Lung (tissue), 12 donors: ENCODE measurements around the gene PLG. TPM values are rescaled to one million over a fixed set of nuclear protein-coding genes. Genes with fewer than 3 reads are reported as not detected.

Source experiments
- ATAC-seq: fragments of 200-7000 bp; cut with Tn5 transposase; one replicate; pipeline ENCODE4 v1.9.1; 2020; ENCODE audit warnings: moderate number of reproducible peaks; ENCODE audit not compliant: insufficient read depth, low FRiP score
- DNase-seq, 3 donors: peaks; one replicate each; pipeline ENCODE4 v3.0.0-alpha.2; 2013 to 2017
- H3K27ac ChIP-seq, 2 donors: one replicate each; pipeline ENCODE4 v1.5.1; 2013; ENCODE audit warnings: mild to moderate bottlenecking in 2 of 2, moderate library complexity in 2 of 2, control low read depth in 1 of 2, inconsistent platforms in 1 of 2, low read depth in 1 of 2, low read length in 1 of 2
- H3K27me3 ChIP-seq, 3 donors: one replicate each; pipeline ENCODE4 v1.5.1; 2013; ENCODE audit warnings: low read length in 2 of 3; ENCODE audit not compliant: control insufficient read depth in 3 of 3, insufficient read depth in 3 of 3
- H3K36me3 ChIP-seq, 4 donors: one replicate each; pipeline ENCODE4 v1.5.1; 2013; ENCODE audit warnings: low read length in 4 of 4, mild to moderate bottlenecking in 1 of 4, moderate library complexity in 1 of 4; ENCODE audit not compliant: control insufficient read depth in 4 of 4, insufficient read depth in 4 of 4
- H3K4me1 ChIP-seq, 5 donors: one replicate each; pipeline ENCODE4 v1.5.1; 2013; ENCODE audit warnings: low read length in 5 of 5, mild to moderate bottlenecking in 2 of 5, moderate library complexity in 1 of 5; ENCODE audit not compliant: control insufficient read depth in 5 of 5, insufficient read depth in 5 of 5
- H3K4me3 ChIP-seq: one replicate; pipeline ENCODE4 v1.5.1; 2013; ENCODE audit warnings: mild to moderate bottlenecking, control low read depth, moderate library complexity
- H3K9ac ChIP-seq, 2 donors: one replicate each; pipeline ENCODE4 v1.5.1; 2013; ENCODE audit warnings: low read length in 2 of 2, control low read depth in 1 of 2; ENCODE audit not compliant: insufficient read depth in 1 of 2
- H3K9me3 ChIP-seq, 4 donors: one replicate each; pipeline ENCODE4 v1.5.1; 2013; ENCODE audit warnings: low read length in 3 of 4, mild to moderate bottlenecking in 1 of 4, moderate library complexity in 1 of 4; ENCODE audit not compliant: control insufficient read depth in 4 of 4, insufficient read depth in 3 of 4
- CTCF ChIP-seq: IDR thresholded peaks from 2 replicates; pipeline ENCODE4 v1.5.1; 2012; ENCODE audit warnings: mild to moderate bottlenecking; ENCODE audit errors: control extremely low read depth, extremely low read depth
- WGBS, 2 donors: extraction: QIAGEN DNeasy Blood & Tissue Kit; methylation state at CpG; one replicate each; pipeline ENCODE4 v1.1.7; 2013; 5-methylcytosine and 5-hydroxymethylcytosine counted together
- polyA plus RNA-seq, 2 donors: library from polyadenylated mRNA; stranded (reverse); fragments of 200-250 nt; gene quantifications; one replicate each; pipeline ENCODE4 v1.2.1, GENCODE V29; 2013
- total RNA-seq, 2 donors: library from RNA; depleted of rRNA in 1 of 2; stranded (reverse); fragments of >200 nt in 1 of 2; gene quantifications; one replicate each; pipeline ENCODE4 v1.2.1, GENCODE V29; 2014 to 2021
- donor health status: control.
- donor health status: control.
- donor health status: Bipolar disorder and iron deficiency.
- donor health status: healthy.
- donor health status: DM: yes; HTN: yes; CAD: no.

PLG gene
- total and polyA plus RNA-seq, 4 donors: 0.52 to 1.7 (median 1.5) TPM; not detected in 1

GRCh38 chr6:160685762-160686450, 16.1 kb upstream of the PLG start:
- Histone ChIP-seq H3K9me3 (peaks cover 0 to 6% (median 0%) of the 10 kb centered on the region in 4 donors), H3K27me3 (no peaks in the 10 kb centered on the region), H3K4me1 (no peaks in the 10 kb centered on the region), H3K9ac (no peak overlapping the region), H3K36me3 (no peaks in the 10 kb centered on the region), H3K27ac (no peak overlapping the region), H3K4me3 (no peak overlapping the region)
- no peak for ATAC-seq
- DNase-seq: peak in 2 of 3 donors; percentile 5 to 14
- 84 to 89% methylated on average over 5 of the region's 5 CpGs for WGBS, 2 donors
- no peak for TF ChIP-seq CTCF

GRCh38 chr6:160690458-160690857, 11.6 kb upstream of the PLG start:
- DNase-seq: no peak
- no peak for TF ChIP-seq CTCF
- Histone ChIP-seq H3K9ac (no peak overlapping the region), H3K36me3 (no peaks in the 10 kb centered on the region), H3K4me1 (no peaks in the 10 kb centered on the region), H3K27me3 (no peaks in the 10 kb centered on the region), H3K9me3 (peaks cover 0 to 8% (median 0%) of the 10 kb centered on the region in 4 donors), H3K27ac (no peak overlapping the region), H3K4me3 (no peak overlapping the region)
- ATAC-seq: no peak
- 87 to 90% methylated on average over 9 of the region's 9 CpGs for WGBS, 2 donors

- TF ChIP-seq CTCF: no peak
- Histone ChIP-seq H3K9me3 (peaks cover 0 to 8% (median 0%) of the 10 kb centered on the region in 4 donors), H3K27ac (no peak overlapping the region), H3K4me1 (no peaks in the 10 kb centered on the region), H3K27me3 (no peaks in the 10 kb centered on the region), H3K4me3 (no peak overlapping the region), H3K36me3 (no peaks in the 10 kb centered on the region), H3K9ac (no peak overlapping the region)
- ATAC-seq: no peak
- WGBS, 2 donors: 74 to 83% methylated on average over 5 of the region's 5 CpGs
- DNase-seq: no peak
Measured at GRCh38 chr6:160691617-160692016, 10.4 kb upstream of the PLG start.
